ENCODE data around the gene ARMC7.
"Not testable (repeated sequence)": the region's sequence is repeated elsewhere in the genome, so short reads cannot be mapped to it uniquely, and the experiment has no call there.

ARMC7 gene

DNA sequence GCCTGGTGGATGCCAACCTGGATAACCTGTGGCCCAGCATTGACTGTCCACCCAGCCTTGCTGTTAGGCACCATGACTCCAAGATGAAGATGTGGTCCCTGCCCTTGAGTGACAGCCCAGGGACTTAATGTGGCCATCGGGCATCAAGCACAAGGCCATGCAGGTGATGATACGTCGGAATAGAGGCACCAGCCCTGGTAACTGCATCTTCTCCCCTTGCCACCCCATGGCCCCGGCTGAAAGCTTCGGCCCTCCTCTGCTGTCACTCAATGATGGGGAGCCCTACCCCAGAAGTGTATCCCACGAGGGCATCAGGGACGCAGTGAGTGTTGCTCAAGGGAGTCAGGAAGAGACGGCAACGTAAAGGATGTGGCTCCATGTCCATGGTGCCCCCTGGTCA is 19.8 kb downstream of the ARMC7 start:
- H3K4me3 ChIP-seq (replicated peaks; ENCODE audit: low read depth, low read length), result peak overlapping the region; percentile 89
- DNase-seq (ENCODE audit: extremely low read depth, low read depth), result no peak
- TF ChIP-seq, protein P1, sequence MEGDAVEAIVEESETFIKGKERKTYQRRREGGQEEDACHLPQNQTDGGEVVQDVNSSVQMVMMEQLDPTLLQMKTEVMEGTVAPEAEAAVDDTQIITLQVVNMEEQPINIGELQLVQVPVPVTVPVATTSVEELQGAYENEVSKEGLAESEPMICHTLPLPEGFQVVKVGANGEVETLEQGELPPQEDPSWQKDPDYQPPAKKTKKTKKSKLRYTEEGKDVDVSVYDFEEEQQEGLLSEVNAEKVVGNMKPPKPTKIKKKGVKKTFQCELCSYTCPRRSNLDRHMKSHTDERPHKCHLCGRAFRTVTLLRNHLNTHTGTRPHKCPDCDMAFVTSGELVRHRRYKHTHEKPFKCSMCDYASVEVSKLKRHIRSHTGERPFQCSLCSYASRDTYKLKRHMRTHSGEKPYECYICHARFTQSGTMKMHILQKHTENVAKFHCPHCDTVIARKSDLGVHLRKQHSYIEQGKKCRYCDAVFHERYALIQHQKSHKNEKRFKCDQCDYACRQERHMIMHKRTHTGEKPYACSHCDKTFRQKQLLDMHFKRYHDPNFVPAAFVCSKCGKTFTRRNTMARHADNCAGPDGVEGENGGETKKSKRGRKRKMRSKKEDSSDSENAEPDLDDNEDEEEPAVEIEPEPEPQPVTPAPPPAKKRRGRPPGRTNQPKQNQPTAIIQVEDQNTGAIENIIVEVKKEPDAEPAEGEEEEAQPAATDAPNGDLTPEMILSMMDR (IDR thresholded peaks at IDR 0.05; ENCODE audit: low read depth, low read length, missing control alignments), result no peak

DNA sequence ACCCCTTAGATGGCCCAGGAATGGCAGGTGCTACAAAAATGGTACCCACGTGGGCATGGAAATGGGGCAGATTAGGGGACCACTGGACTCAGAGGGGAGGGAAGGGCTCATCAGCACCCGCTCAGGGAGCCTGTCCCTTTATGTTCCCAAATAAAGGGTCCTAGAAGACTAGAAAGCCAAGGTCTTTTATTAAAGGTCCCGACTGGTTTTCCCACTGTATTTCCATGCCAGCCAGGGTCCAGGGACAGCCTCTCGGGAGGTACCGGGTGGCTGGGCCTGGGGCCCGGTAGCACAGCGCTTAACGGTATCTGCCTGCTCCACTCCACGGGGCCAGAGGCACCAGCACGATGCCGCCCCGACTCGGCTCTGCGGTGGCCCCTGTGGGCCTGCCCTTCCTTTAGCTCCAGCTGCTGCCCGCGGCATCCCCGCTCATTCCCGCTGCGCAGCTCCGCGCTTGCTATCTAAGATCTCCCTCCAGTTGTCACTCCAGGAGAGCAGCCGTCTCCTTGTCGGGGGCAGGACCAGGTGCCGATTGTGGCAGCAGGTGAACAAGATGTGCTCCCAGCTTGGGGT is 20.4 kb downstream of the ARMC7 start:
- no peak for DNase-seq (ENCODE audit: extremely low read depth, low read depth)
- H3K4me3 ChIP-seq (replicated peaks; ENCODE audit: low read depth, low read length), result peak overlapping the region; percentile 89
- TF ChIP-seq, protein P1 (IDR thresholded peaks at IDR 0.05; ENCODE audit: low read depth, low read length, missing control alignments), result no peak

DNA sequence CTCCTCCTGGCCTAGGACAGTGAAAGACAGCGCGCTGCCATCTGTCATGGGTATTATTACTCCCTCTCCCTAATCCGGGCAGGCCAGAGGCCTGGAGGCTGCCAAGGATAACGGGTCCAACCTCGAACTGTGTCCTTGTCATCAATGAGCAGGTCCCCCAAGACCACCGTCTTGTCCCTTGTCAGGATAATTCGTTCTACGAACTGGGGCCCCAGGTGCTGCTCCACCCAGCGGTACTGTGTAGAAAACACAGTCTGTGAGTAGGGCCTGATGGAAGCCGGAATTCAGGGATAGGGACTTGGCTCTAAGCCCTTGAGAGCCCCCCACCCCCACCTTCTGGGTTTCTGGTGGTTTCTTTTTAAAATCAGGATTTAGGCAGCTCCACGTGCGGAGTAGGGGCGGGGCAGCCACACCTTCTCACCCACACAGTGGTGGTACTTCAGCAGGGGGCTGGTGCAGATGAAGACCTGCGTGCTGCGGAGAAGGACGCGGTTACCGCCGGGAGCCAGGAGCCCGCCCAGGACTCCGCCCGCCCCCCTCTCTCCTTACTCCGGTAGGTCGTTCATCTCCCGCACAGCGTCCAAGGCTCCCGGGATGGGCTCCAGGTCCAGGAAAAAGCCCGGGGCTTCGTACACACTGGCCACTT is 21.0 kb downstream of the ARMC7 start:
- TF ChIP-seq, protein P1 (IDR thresholded peaks at IDR 0.05; ENCODE audit: low read depth, low read length, missing control alignments), result peak; percentile 52
- H3K4me3 ChIP-seq (replicated peaks; ENCODE audit: low read depth, low read length), result peak overlapping the region; percentile 89
- DNase-seq (ENCODE audit: extremely low read depth, low read depth), result no peak

DNA sequence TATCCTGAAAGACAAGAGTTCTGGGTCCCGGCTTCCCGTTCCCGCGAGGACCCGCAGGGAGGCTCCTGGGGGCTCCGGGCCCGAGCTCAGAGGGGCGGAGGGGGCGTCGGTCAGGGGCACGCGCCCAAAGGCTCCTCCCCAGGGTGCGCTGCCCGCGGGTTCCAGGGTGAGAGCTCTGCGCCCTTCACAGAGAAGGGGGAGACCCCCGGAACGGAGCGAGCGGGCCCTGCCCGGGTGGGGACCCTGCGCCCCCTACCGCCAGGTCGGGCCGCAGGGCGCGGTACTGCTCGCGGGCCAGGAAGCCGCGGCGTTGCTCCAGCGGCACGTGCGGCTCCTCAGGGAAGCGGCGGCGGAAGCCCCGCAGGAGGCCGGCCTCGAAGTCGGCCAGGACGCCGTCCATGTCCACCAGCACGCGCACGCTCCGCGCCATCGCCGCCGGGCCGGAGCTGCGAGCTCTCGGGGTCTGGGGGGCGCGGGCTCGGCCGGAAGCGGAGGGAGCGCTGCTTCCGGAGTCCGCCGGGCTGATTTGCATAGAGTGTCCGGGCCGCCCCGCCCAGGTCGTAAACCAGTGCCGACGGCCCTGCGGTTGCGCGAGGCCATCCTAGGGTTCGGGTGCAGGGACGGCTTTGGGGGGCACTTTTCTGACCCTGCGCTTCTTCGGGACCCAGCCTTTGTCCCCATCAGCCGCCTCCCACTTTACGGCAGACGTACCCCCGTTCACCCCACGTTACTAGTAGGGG is 21.7 kb downstream of the ARMC7 start, which contains the start of gene NT5C:
Gene NT5C, minus strand, starts transcription at position 465 of the 740 bp plus-strand sequence. Its CDS starts 35 bp downstream, at position 430.
- peak within 1 kb of the TSS; percentile 89 for H3K4me3 ChIP-seq (replicated peaks; ENCODE audit: low read depth, low read length)
- peak; percentile 44 for DNase-seq (ENCODE audit: extremely low read depth, low read depth)
- TF ChIP-seq, protein P1 (IDR thresholded peaks at IDR 0.05; ENCODE audit: low read depth, low read length, missing control alignments), result peak; percentile 73

DNA sequence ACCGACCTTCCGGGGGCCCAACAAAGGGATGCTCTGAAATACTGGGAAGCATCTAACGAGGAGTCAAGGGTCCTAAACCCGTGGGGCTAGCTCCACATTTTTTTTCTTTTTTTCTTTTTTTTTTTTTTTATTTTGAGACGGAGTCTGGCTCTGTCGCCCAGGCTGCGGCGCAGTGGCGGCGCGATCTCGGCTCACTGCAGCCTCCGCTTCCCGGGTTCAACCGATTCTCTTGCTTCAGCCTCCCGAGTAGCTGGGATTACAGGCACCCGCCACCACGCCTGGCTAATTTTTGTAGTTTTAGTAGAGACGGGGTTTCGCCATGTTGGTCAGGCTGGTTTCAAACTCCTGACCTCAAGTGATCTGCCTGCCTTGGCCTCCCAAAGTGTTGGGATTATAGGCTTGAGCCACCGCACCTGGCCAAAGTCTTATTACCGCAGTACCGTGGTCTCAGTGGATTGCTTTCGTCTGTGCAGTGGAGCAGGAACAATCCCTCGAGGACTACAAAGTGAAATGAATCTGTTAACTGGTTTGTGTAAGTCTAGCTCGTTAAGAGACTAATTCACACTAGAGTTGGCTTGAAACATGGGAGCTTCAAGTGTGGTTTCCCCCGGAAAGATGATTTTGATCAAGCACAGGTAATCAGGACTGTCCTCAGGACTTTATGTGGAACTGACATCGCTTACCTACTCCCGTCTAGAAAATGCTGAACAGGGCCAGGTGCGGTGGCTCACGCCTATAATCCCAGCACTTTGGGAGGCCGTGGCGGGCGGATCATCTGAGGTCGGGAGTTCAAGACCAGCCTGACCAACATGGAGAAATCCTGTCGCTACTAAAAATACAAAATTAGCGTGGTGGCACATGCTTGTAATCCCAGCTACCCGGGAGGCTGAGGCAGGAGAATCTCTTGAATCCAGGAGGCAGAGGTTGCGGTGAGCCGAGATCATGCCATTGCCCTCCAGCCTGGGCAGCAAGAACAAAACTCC is 22.5 kb downstream of the ARMC7 start:
- DNase-seq (ENCODE audit: extremely low read depth, low read depth), result not testable (repeated sequence)
- H3K4me3 ChIP-seq (replicated peaks; ENCODE audit: low read depth, low read length), result peak overlapping the region; percentile 89

DNA sequence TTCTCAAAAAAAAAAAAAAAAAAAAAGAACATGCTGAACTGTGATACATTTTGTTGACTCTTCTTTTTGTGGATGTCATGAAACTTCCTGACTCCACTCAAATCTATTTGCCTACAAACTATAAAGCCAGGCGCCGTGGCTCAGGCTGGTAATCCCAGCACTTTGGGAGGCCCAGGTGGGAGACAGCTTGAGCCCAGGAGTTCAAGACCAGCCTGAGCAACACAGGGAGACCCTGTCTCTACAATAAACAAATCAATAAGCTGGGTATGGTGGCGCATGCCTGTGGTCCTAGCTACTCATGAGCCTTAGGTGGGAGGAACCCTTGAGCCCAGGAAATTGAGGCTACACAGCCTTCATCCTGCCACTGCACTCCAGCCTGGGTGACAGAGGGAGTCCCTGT is 23.2 kb downstream of the ARMC7 start:
- TF ChIP-seq, protein P1 (IDR thresholded peaks at IDR 0.05; ENCODE audit: low read depth, low read length, missing control alignments), result no peak
- no peak for DNase-seq (ENCODE audit: extremely low read depth, low read depth)
- no peak overlapping the region for H3K4me3 ChIP-seq (replicated peaks; ENCODE audit: low read depth, low read length)

DNA sequence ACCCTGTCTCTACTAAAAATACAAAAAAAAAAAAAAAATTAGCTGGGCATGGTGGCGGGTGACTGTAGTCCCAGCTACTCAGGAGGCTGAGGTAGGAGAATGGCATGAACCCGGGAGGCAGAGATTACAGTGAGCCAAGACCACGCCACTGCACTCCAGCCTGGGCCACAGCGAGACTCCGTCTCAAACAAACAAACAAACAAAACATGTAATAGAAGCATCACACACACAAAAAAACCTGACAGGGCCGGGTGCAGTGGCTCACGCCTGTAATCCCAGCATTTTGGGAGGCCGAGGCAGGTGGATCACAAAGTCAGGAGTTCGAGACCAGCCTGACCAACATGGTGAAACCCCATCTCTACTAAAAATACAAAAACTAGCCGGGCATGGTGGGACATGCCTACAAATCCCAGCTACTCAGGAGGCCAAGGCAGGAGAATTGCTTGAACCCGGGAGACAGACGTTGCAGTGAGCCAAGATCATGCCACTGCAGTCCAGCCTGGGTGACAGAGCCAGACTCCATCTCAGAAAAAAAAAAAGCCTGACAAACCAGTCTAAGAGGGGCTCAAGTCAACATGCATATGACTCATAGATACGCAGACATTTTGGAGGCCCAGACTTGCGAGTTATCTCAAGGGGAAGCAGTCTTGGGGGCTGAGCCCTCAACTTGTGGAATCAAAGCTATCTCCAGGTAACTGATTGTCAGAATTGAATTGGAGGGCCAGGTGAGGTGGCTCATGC is 24.0 kb downstream of the ARMC7 start:
- not testable (repeated sequence) for H3K4me3 ChIP-seq (replicated peaks; ENCODE audit: low read depth, low read length); DNase-seq (ENCODE audit: extremely low read depth, low read depth)

Measured in HFF-Myc (cell line).